GM19238 (cell line): Measurements from ENCODE around the gene AKAP9.
"Not testable (repeated sequence)": the region's sequence is repeated elsewhere in the genome, so short reads cannot be mapped to it uniquely, and the experiment has no call there.

Source experiments
- DNase-seq: peaks from one replicate; pipeline ENCODE4 v3.0.0; 2011; ENCODE audit warnings: low spot score; ENCODE audit not compliant: insufficient read length

The AKAP9 gene

DNA sequence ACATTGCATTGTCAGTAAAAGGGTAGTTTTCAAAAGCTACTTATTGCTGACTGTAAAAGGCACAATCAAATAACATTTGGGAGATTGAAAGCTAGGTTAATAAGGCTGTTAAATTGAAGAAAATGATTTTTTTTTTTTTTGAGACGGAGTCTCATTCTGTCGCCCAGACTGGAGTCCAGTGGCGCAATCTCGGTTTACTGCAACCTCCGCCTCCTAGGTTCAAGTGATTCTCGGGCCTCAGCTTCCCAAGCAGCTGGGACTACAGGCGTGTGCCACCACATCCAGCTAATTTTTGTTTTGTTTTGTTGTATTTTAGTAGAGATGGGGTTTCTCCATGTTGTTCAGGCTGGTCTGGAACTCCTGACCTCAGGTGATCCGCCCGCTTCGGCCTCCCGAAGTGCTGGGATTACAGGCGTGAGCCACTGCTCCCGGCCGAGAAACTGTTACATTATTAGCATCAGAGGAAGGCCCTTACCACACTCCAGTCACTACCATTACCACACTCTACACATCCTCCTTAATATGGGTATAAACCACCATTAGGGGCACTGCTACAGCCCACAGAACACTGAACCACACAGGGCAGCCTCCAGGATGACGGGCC is 192.6 kb downstream of the AKAP9 start:
- no peak for DNase-seq

DNA sequence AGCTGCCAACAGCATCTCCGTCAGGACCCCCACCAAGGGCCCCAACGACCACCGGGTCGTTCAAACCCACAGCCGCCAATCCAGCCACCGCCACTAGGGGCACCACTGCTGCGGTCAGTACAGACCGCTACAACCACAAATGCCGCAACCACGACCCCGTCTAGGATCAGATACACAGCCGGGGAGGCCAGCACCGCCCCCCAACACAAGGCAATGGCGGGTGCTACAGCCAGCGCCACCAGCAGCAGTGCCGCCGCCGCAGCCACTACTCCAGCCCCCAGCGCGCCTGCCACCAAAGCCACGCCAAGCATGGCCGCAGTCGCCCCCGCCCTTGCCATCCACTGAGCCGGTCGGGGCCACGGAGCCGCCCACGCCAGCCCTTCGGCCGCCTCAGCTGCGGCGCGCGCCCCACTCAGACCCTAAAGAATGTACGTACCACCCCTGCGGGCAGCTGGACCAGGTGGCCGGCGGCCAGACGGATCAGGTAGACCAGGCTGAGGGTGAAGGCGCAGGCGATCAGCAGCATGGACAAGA is 193.1 kb downstream of the AKAP9 start:
- no peak for DNase-seq

DNA sequence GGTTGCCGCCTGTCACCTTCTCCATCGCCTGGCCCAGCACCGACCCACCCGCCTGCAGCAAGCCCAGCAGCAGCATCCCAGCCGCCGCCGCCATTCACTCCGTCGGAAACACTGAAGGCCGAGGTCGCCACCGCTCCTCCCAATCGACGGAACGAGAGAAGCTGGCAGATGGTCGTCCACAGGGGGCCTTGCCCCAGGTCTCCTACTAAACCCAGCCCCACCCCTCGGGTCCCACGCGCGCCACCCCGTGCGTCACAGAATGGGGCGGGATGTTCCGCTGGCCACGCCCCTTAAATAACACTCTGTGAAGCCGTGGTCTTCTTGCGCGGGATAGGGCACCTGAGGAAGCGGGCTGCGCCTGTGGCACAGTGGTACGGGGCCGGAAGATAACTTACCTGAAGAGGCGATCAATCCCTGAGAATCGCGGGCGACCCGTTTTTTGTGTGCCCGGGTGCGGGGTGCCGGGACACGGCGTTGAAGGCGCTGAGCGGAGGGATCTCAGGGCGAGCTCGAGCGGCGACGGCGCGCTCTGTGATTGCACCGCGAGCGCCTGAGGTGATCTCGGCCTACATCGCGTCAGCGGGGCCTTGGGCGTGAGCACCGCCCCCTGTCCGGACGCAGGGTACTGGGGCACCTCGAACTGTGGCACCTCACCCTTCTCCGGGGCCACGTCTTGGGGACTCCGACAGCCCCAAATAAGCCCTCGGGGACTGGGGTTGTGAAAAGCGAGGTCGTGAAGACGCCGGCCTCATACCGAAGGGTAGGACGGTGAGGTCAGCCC is 193.8 kb downstream of the AKAP9 start, which contains the start of gene CYP51A1:
Gene CYP51A1, minus strand, starts transcription at position 207 of the 781 bp plus-strand sequence. Its CDS starts 113 bp downstream, at position 94.
- peak; percentile 87 for DNase-seq

DNA sequence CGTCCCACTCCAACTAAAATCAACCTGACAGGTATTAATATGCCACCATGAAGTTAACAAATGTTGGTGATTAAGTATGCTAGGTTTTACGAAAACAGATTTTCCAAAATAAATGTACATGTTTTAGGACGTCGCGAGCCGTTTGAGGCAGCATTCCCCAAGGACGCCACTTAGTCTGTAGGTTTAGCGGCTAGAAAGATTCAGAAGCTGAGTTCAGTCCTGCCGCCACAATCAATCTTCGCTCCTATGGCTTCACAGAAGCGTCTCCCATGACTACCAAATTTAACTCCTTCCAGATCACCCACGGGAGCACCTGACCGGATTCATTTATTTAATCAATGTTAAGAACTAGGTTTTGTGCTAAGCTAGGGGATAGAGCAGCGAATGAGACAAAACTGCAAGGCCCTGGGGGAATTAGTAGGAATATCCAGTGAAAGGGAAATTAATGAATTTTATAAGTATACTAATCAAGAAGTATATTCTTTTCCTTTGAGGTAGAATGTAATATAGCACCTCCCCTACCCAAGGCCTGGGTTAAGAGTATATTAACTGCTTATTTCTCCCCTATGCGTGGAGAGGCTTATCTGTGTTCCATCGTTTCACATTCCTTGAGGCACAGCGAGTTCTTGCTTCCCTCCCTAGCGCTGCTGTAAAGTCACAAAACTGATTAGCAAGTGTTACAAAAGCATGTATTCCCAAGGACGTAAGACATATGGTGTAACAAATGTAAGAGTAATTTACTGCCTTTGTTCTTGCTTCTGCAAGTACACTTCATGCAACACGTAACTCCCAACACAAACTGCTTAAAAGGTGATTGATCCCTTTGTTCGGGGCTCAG is 194.6 kb downstream of the AKAP9 start:
- DNase-seq = no peak

DNA sequence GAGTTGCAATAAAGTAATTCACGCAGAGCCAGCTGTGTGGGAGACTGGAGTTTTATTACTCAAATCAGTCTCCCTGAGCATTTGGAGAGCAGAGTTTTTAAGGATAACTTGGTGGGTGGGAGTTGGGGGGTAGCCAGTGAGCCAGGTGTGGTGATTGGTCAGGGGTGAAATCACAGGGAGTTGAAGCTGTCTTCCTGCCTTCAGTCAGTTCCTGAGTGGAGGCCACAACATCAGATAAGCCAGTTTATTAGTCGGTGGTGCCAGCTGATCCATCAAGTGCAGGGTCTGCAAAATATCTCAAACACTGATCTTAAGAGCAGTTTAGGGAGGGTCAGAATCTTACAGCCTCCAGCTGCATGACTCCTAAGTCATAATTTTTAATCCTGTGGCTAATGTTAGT is 196.9 kb downstream of the AKAP9 start:
- DNase-seq = no peak

DNA sequence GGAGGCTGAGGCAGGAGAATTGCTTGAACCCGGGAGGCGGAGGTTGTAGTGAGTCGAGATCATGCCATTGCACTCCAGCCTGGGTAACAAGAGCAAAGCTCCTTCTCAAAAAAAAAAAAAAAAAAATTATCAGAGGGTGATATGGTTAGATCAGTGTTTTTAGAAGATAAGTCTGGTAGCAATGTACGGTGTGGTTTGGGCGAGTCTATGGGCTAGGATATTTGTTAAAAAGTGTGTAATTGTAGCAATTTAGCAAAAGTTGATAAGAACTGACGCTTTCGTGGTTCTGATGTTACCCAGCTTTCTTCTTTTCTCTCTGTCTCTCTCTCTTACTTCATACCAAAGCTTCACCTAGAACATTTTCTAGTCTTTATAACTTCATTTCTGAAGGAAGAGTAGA is 200.5 kb downstream of the AKAP9 start:
- DNase-seq = no peak

DNA sequence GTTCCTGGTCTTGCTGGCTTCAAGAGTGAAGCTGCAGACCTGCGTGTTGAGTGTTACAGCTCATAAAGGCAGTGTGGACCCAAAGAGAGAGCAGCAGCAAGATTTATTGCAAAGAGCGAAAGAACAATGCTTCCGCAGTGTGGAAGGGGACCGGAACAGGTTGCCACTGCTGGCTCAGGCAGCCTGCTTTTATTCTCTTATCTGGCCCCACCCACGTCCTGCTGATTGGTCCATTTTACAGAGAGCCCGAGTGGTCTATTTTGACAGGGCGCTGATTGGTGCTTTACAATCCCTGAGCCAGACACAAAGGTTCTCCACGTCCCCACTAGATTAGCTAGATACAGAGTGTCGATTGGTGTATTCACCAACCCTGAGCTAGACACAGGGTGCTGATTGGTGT is 202.1 kb downstream of the AKAP9 start:
- not testable (repeated sequence) for DNase-seq

DNA sequence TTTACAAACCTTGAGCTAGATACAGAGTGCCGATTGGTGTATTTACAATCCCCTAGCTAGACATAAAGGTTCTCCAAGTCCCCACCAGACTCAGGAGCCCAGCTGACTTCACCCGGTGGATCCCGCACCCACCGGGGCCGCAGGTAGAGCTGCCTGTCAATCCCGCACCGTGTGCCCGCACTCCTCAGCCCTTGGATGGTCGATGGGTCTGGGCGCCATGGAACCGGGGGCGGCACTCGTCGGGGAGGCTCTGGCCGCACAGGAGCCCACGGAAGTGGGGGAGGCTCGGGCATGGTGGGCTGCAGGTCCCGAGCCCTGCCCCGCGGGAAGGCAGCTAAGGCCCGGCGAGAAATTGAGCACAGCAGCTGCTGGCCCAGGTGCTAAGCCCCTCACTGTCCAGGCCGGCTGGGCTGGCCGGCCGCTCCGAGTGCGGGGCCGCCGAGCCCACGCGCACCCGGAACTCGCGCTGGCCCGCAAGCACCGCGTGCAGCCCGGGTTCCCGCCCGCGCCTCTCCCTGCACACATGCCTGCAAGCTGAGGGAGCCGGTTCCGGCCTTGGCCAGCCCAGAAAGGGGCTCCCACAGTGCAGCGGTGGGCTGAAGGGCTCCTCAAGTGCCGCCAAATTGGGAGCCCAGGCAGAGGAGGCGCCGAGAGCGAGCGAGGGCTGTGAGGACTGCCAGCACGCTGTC is 202.7 kb downstream of the AKAP9 start:
- DNase-seq = not testable (repeated sequence)

DNA sequence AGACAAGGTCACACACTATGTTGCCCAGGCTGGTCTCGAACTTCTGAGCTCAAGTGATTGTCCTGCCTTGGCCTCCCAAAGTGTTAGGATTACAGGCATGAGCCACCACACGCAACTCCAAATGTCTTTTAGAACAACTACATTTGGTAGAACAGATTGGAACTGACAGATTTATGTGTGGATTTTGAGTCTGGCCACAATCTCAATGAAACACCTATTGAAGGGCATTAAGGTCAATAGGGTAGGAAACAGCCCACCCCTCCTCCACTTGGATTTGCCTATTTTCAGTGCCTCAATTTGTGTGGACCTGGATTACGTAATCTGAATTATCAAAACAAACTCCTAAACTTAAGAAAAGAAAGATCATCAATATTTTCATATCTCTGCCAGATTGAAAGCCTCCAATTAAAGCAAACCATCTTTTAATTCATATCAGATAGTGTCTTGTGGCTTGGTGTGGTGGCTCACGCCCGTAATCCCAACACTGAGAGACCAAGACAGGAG is 209.1 kb downstream of the AKAP9 start:
- no peak for DNase-seq

DNA sequence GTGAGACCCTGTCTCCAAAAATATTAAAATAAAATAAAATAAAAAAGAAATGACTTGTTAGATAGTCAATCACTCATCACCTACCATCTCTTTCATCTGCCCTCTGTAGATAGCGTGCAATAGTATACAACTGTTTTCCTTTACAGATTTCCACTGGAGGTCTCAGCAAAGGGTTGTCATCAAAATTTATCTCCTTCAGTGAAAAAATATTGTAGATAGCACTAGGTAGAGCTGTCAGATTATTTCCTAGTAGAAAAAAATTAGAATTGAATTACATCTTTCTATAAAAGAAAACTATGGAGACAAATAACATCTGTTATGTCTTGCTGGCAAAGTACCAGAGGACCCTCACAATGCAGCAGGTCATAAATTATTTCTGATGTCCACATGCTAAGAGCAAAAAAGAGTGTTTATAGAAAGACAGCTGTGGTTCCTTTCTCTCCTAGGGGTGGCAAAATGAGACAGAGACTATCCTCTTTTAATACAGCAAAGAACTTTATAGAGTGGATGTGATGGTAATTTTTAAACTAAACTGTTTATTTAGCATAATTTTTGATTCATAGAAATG is 209.9 kb downstream of the AKAP9 start:
- no peak for DNase-seq

DNA sequence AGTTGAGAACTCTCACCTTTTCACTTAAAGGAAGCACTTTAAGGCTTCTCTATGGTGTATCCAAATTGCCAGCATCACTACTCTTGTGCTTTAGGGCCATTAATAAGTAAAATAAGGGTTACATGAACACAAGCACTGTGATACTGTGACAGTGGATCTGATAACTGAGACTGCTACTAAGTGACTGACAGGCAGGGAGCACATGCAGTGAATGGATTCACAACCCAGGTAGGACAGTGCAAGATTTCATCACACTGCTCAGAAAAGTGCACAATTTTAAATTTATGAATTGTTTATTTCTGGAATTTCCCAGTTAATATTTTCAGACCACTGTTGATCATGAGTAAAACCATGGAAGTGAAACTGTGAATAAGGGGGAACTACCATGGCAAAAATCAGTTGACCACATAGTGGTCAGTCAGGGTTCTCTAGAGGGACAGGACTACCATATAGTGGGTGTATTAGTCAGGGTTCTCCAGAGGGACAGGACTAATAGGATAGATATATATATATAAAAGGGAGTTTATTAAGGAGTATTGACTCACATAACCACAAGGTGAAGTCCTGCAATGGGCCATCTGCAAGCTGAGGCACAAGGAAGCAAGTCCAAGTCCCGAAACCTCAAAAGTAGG is 214.6 kb downstream of the AKAP9 start:
- no peak for DNase-seq

DNA sequence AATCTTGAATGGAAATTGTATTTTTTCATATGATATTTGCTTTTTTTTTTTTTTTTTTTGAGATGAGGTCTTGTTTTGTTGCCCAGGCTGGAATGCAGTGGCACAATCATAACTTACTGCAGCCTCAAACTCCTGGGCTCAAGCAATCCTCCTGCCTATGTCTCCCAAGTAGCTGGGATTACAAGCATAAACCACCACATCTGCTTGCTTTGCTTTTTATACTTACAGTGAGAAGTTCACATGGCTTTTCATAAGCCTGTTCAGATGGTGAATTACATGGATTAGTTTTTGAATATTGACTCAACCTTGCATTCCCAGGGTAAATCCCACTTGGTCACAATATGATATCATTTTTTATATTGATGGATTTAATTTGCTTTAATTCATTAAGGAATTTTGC is 216.3 kb downstream of the AKAP9 start:
- no peak for DNase-seq

DNA sequence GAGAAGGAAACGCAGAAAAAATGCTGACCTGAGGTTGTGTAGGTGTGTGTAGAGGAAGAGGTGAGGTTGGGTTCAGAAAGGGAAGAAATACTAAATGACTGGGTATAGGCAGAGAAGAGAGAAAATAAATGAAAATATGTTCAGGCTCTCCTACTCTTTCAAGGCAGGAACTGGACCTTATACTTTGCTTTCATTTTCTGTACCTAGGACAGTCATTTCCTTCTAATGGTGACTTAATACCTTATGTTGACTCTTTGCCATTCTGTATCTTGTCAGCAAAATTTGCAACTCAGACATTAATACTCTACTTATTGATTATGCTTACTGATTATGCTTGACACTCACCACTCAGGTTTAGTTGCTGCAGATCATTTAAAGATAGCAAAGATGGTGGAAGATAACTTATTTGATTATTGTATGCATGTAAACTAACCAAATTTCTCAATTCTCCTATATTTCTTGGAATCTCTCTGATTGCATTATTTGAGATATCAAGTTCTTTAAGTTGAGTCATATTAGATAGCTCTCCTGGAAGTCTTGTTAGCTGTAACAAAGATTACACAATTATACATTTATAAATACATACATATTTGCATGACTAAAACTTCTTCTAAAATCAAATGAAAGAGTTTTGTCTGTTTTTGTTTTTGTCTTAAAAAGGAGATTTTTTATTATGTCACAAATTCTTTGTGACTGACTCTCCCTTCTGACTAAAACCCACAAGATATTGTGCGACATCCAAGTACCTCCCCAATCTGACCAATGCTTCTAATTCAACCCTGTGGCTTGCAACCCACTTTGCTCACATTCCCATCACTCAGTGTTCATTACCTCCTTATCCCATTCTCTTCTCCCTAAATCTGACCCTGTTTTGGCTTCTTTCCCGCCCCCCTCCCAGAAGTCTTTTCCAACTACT is 218.3 kb downstream of the AKAP9 start:
- no peak for DNase-seq
